T-helper 2 cell treated with Interferon-gamma antibody and Interleukin-4, amounts not matched to agents 100 ng/mL and 5 ng/mL, for 36 hours (primary cell): ENCODE results near the gene FOXJ3. TPM values are rescaled to one million over a fixed set of nuclear protein-coding genes. Genes with fewer than 3 reads are reported as not detected.

Source experiments
- intact Hi-C: fragments of 100-400 bp; cut with micrococcal nuclease; formaldehyde crosslinking; loops from one replicate; pipeline ENCODE4 v1.15.1; 2023
- total RNA-seq: library from RNA; stranded (reverse); gene quantifications from 2 replicates; pipeline ENCODE4 v1.2.3, GENCODE V29; 2022

FOXJ3 gene
- total RNA-seq, 1 donor from 2014 or later: 47.8 TPM

DNA sequence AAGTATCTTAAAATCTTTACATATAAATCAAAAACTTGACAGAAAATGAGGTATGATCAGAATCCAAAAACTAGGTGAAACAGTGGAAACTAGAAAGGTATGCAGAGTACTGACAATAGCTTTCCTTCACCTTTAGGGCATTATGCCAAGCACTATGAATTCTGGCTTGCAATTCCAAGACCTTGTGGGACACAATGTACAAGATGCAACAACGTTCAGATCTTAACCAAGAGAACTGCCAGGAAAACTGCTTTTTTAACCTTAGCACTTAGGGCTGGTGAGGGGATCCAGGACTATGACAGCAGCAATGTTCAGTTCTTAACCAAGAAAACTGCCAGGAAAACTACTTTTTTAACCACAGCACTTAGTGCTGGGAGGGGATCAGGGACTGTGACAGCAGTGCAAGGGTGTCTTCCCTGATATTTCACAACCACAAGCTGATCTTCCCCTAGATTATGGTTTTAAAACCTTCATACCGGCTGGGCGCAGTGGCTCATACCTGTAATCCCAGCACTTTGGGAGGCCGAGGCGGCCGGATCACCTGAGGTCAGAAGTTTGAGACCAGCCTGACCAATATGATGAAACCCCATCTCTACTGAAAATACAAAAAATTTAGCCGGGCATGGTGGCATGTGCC is 22.3 kb downstream of the FOXJ3 start:
- intact Hi-C loops: no loop called here

DNA sequence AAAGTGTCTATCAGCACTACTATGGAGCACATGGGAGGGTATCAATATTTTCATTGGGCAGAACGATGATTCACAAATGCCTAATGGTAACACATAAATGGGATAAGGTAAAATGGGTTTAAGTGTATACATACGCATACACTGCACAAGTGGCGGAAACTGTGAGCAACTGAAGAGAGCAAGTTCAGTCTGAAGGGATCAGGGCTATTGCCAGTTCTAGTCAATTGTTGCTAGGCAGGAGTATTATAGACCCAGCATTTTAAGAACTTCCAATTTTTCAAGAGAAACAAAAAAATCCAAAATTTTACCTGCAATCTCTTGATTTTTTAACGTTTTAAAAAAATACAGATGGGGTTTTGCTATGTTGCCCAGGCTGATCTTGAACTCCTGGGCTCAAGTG is 23.1 kb downstream of the FOXJ3 start:
- intact Hi-C loops: no loop called here

DNA sequence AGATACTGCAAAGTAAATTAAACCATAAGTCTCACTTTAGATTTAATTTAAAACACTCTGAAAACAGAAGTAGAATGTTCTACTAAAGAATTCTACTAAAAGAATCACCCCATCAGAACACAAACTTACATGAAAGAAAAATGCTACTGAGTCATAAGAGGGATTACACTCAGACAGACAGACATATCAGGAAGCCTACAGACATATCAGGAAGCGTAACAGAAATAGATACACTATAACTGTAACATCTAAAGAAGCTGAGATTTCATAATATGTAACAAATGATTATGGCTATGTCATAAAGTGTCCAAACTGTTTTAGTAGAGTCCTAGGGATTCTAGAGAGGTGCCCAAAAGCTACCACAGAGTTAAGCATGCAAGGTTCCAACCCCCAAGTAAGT is 23.9 kb downstream of the FOXJ3 start:
- intact Hi-C loops: no loop called here

- intact Hi-C loops: no loop called here
Observed at GRCh38 chr1:42306977-42307376, 28.1 kb downstream of the FOXJ3 start.

DNA sequence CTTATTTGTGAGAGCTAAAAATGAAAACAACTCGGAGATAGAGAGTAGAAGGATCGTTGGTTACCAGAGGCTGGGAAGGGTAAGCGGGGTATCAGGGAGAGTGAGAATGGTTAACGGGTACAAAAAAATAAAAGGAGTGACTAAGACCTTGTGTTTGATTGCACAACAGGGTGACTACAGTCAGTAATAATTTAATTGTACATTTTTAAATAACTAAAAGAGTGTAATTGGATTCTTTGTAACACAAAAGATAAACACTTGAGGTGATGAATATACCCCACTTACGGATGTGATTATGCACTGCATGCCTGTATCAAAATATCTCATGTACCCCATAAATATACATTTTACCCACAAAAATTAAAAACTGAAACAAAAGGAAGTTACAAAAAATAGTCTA is 29.4 kb downstream of the FOXJ3 start:
- intact Hi-C loops: no loop called here

DNA sequence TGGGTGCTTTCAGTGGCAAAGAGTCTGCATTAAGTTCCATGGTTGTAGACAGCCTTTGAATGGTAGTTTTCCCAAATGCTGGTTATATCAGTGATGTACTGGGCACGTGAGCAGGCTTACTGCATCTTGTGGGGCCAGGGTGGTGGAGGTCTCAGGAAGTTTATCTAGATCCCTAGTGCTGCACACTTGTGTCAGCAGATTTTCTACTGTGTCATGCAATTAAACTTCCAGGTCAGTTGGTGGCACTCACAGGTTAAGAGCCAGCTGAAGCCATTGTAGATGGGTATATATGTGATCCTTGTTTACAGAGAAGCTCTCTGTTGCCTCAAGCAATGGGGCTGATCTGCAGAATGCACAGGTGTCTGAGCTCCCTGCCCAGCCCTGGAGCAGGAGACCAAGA is 33.0 kb downstream of the FOXJ3 start:
- intact Hi-C loops: no loop called here

- intact Hi-C loops: no loop called here
Observed at GRCh38 chr1:42298520-42298919, 36.5 kb downstream of the FOXJ3 start.

GRCh38 chr1:42295816-42296215 is 39.2 kb downstream of the FOXJ3 start:
- intact Hi-C loops: no loop called here

- intact Hi-C loops: no loop called here
Observed at GRCh38 chr1:42290130-42290529, 44.9 kb downstream of the FOXJ3 start.

DNA sequence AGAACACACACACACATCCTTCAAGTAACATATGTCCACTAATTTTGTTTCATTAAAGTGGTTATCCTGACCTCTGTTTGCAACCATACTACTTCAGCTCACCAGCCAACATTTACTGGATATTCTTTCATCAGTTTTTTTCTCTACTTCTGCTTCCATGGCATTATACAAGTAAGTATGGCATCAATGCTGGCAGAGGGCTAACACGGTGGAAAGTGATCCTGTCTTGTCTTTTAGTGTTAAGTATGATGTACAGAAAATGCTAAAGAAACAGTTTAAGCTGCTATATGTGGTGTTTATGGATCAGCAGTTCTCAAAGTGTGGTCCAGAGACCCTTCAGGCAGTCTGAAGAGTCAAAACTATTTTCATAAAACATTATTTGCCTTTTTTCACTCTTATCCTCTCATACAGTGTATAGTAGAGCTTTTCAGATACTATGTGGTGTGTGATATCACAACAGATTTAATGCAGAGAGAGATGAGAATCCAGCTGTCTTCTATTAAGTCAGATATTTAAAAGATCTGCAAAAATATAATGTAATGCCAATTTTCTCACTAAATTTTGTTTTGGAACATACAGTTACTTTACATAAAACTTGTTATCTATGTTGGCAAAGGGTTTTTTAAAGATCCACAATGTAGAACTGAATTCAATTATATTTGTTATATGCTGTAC is 46.6 kb downstream of the FOXJ3 start:
- intact Hi-C loops: no loop called here

DNA sequence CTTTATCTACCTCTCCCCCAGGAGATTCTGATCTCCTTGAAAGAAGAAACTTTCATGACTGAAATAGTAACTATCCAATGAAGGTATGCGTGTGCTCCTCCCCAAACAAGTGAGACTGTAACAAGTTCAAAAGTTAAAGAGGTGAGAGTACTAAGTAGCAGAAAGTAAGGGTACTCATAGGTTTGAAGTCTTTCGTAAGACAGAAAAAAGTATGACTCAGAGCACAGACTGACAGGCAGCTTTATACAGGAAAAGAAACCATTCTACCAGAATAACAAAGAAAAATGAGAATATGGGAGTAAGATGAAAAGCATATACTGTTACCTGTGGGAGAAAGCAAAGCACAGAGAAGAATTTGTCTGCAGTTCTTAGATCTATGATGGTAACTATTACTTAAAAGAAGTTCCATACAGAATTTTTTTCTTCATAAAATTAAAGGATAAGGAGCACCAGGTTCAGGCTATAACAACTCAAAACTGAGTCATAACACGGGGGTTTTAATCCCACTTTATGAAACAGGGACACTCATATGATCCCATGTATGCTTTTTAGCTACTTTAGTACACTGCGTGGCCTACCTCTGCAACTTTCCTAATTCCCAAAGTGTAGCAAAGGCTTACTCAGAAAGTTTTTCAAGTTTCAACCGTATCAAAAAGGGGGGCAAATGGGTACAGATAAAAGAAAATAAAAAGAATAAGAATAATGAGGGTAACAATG is 52.0 kb downstream of the FOXJ3 start:
- intact Hi-C loops: no loop called here

DNA sequence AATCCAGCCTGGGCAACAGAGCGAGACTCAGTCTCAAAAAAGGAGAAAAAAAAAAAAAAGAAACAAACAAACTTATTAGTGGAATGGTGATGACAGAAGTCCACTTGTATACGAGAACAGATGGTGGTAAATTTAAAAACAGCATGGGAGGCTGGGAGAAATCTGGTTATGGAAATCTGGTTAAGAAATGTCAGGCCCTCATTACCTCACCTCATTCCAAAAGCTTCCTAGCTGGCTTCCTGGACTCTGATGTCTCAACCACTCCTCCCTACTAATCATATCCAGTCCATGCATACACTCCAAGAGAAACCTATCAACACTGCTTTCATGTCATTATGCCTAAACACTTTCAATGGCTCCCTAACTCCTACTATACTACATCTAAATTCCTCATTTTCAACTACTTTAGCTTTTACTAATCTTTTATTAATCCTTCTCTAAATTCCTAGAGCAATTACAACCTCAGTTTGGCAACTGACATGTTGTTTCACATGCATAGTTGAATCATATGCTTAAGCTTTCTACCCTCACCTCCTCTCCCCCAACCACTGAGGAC is 52.9 kb downstream of the FOXJ3 start:
- intact Hi-C loops: no loop called here

GRCh38 chr1:42280821-42281220 is 54.2 kb downstream of the FOXJ3 start:
- intact Hi-C loops: no loop called here

DNA sequence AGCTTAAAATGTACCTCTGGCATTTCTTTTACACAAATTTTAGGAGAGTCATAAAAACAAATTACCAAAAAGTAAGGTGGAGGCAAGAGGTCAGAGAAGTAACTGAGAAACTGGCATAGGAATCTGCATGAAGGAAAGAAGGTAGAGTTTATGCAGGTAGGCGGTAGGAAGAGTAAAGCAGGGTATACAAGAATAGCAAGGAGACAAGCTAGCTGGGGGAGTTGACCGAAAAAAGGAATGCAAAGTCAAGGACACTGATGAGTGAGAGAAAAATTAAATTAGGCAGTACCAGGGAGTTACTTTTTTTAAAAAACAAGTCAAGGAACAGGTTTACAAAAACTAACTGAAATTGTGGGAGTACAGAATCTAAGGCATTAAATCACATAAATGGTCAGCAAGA is 56.0 kb downstream of the FOXJ3 start:
- intact Hi-C loops: no loop called here

DNA sequence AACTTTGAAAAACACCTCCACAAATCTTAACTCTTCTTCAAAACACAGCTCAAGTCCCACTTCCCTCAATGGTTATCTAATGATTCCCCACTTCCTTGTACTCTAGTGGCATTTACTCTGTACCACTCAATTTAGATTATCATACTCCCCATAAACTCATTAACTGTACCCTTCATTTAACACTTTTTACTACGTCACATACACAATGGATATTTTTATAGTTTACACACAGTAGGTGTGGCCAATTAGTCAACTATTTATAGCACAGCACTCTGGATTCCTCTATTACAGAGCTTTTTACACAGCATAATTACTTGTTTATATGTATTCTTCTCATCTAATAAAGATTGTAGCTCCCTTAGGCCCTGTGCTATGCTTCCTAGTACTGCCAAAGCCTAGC is 62.1 kb downstream of the FOXJ3 start:
- intact Hi-C loops: no loop called here

- intact Hi-C loops: no loop called here
Observed at GRCh38 chr1:42267904-42268303, 67.1 kb downstream of the FOXJ3 start.

DNA sequence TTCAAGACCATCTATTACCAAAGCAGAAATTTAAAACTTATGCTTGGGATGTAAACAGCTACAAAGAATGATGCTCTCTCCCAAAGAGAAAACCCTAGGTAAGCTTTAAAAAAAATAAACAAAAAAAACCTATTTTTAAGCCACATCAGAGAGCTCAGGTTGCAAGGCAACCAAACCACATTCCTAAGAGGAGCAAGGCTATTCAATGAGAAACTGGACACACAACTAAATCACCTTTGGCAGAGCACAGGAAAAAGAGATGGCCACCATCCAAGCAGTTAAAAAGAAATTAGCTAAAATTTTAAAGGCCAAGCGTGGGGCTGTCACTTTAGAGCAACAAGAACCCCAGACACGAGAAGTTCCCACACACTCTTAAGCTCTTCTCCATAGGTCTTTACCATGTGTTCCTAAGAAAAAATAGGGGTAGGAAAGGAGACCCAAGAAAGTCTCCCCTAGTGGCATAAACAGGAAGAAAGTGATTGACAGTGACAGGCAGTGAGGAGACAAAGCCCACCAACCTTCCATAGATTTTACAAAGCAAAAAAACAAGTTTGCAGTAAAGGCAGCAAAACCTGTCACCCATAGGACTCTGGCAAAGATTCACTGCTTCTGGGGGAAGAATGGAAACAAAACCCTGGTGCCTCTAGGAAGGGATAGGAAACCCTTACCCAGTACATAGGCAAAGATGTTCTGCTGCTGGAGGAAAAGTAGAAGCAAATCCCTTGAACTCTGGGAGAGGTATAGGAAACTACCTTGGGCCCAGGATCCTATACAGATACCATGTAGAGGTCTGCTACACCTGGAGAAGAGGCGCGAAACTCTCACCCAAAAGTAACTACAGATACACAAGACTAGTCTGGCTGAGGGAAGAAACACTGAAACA is 68.5 kb downstream of the FOXJ3 start:
- intact Hi-C loops: no loop called here

DNA sequence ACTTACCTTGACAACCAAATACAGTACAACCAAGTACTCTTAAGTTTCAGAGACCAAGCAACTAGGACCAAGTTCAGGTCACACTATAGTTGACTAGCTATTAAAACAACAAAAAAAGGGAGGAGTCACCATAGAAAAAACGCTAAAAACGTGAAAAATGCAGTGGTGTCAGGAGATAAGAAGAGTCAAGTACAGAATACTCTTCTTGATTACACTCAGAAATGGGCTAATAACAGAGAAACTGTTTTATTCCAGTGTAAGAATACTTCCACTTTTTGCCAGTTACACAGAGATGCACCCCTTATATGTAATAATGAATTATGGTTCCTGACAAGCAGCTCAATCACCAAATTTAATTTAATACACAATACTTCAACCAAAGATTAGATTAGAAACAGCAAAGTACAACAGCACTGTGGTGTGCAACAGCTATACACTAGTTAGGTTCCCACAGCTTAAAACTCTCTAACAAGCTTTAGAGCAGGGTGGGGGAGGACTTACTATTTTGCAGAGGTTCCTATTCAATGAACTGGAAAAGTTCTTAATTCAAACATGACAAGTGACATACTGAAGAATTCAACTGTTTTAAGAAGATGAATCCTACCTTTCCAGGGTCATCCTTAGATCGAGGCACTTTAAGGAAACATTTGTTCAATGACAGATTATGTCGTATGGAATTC is 70.4 kb downstream of the FOXJ3 start:
- intact Hi-C loops: no loop called here

DNA sequence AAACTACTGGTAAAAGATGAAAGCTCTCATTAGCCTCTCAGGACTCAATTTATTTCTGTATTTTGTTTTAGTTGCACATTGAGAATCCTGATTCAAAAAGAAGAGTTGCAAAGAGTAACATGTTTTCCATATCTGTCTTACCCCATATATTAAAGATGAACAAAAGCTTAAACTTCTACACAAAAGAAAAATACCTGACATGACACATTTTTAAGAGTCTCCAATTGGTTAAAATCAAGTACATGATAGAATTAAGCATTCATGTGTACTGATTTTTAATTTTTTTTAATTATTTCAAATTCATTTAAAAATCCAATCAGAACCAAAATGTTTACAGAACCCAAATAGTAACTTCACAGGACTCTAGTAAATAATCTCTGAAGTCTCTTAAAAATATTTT is 72.0 kb downstream of the FOXJ3 start:
- intact Hi-C loops: no loop called here

- intact Hi-C loops: no loop called here
Observed at GRCh38 chr1:42260376-42261070, 74.5 kb downstream of the FOXJ3 start.
